ENCODE measurements around the gene POMT2. TPM values are rescaled to one million over a fixed set of nuclear protein-coding genes. Genes with fewer than 3 reads are reported as not detected.

POMT2 gene
- total RNA-seq = 10 to 100 TPM; 10.5 to 16.1 TPM

GRCh38 chr14:77320238-77320935 lies at the start of gene POMT2:
Gene POMT2, minus strand, starts transcription at chr14:77320883. Its CDS starts 202 bp downstream, at chr14:77320681.
- Mint-ChIP-seq H3K27me3 (no peaks in the 10 kb centered on the region), H3K36me3 (ENCODE audit: low read depth) (no peaks in the 10 kb centered on the region), H3K4me1 (peaks cover 25% of the 10 kb centered on the region), H3K9me3 (no peaks in the 10 kb centered on the region), H3K27ac (peak within 1 kb of the TSS; percentile 97), H3K4me3 (peak within 1 kb of the TSS; percentile 93)
- peak; percentile 93 for DNase-seq
- CTCF ChIA-PET = interaction anchor here (1.2 to 3.3 kb wide), 4 partner anchors 18 to 168 kb away, joined by 3 to 28 read pairs (median 10); partner anchors contain the start of genes SAMD15 and TMED8
- POLR2A ChIA-PET = interaction anchor here (0.8 to 4.4 kb wide), 13 partner anchors 8 to 440 kb away, joined by 3 to 39 read pairs (median 3); partner anchors contain the start of genes AHSA1, CIPC, SAMD15 and TMED8

GRCh38 chr14:77369285-77369684 lies 48.6 kb upstream of the POMT2 start:
- DNase-seq = peak; percentile 29
- peaks cover 16% of the 10 kb centered on the region for H3K36me3 Mint-ChIP-seq (ENCODE audit: low read depth)

GRCh38 chr14:77364146-77364545 lies 43.5 kb upstream of the POMT2 start:
- Mint-ChIP-seq H3K27me3 (no peaks in the 10 kb centered on the region), H3K4me1 (peaks cover 16% of the 10 kb centered on the region), H3K9me3 (no peaks in the 10 kb centered on the region), H3K27ac (no peak overlapping the region), H3K36me3 (ENCODE audit: low read depth) (peaks cover 3% of the 10 kb centered on the region), H3K4me3 (no peak overlapping the region)
- CTCF ChIA-PET = no interaction called here
- POLR2A ChIA-PET = interaction anchor here (1.6 kb wide), 1 partner anchor 13 kb away, joined by 5 read pairs; the partner anchor contains the start of genes SAMD15 and TMED8
- no peak for DNase-seq

More at GRCh38 chr14:77369285-77369684, 48.6 kb upstream of the POMT2 start:
- Mint-ChIP-seq H3K27ac (peak overlapping the region; percentile 54), H3K4me3 (no peak overlapping the region), H3K4me1 (peaks cover 38% of the 10 kb centered on the region), H3K9me3 (no peaks in the 10 kb centered on the region), H3K27me3 (no peaks in the 10 kb centered on the region)
- POLR2A ChIA-PET = interaction anchor here (0.8 kb wide), 1 partner anchor 48 kb away, joined by 5 read pairs; the partner anchor contains the start of genes GSTZ1 and POMT2
- CTCF ChIA-PET = no interaction called here

GRCh38 chr14:77359626-77360025 lies 38.9 kb upstream of the POMT2 start:
- POLR2A ChIA-PET = no interaction called here
- H3K4me3 Mint-ChIP-seq = no peak overlapping the region
- DNase-seq = no peak
- H3K4me1 Mint-ChIP-seq = peaks cover 11% of the 10 kb centered on the region
- H3K27ac Mint-ChIP-seq = no peak overlapping the region
- H3K9me3 Mint-ChIP-seq = no peaks in the 10 kb centered on the region
- CTCF ChIA-PET = interaction anchor here (0.8 kb wide), 1 partner anchor 44 kb away, joined by 3 read pairs; no protein-coding TSS in a partner anchor
- H3K27me3 Mint-ChIP-seq = no peaks in the 10 kb centered on the region
- H3K36me3 Mint-ChIP-seq (ENCODE audit: low read depth) = peaks cover 3% of the 10 kb centered on the region

GRCh38 chr14:77356899-77357298 lies 36.2 kb upstream of the POMT2 start:
- Mint-ChIP-seq H3K9me3 (no peaks in the 10 kb centered on the region), H3K4me3 (no peak overlapping the region), H3K36me3 (ENCODE audit: low read depth) (no peaks in the 10 kb centered on the region), H3K27me3 (no peaks in the 10 kb centered on the region), H3K4me1 (peaks cover 8% of the 10 kb centered on the region), H3K27ac (no peak overlapping the region)
- no peak for DNase-seq
- ChIA-PET POLR2A (no interaction called here), CTCF (interaction anchor here (0.5 kb wide), 1 partner anchor 78 kb away, joined by 3 read pairs; no protein-coding TSS in a partner anchor)

- H3K27me3 Mint-ChIP-seq = no peaks in the 10 kb centered on the region
- POLR2A ChIA-PET = no interaction called here
- CTCF ChIA-PET = no interaction called here
- peaks cover 5% of the 10 kb centered on the region for H3K4me1 Mint-ChIP-seq
- H3K4me3 Mint-ChIP-seq = no peak overlapping the region
- no peaks in the 10 kb centered on the region for H3K9me3 Mint-ChIP-seq
- no peak for DNase-seq
- H3K36me3 Mint-ChIP-seq (ENCODE audit: low read depth) = no peaks in the 10 kb centered on the region
- H3K27ac Mint-ChIP-seq = no peak overlapping the region
Observed at GRCh38 chr14:77355811-77356210, 35.1 kb upstream of the POMT2 start.

- Mint-ChIP-seq H3K9me3 (no peaks in the 10 kb centered on the region), H3K4me3 (no peak overlapping the region), H3K27me3 (no peaks in the 10 kb centered on the region), H3K27ac (no peak overlapping the region), H3K36me3 (ENCODE audit: low read depth) (peaks cover 13% of the 10 kb centered on the region), H3K4me1 (no peaks in the 10 kb centered on the region)
- CTCF ChIA-PET = interaction anchor here (0.8 kb wide), 1 partner anchor 23 kb away, joined by 3 read pairs; the partner anchor contains the start of genes SAMD15 and TMED8
- POLR2A ChIA-PET = no interaction called here
- no peak for DNase-seq
Observed at GRCh38 chr14:77353469-77354141, 32.9 kb upstream of the POMT2 start.

- Mint-ChIP-seq H3K9me3 (no peaks in the 10 kb centered on the region), H3K4me3 (no peak overlapping the region), H3K4me1 (no peaks in the 10 kb centered on the region), H3K27ac (no peak overlapping the region), H3K36me3 (ENCODE audit: low read depth) (peaks cover 19% of the 10 kb centered on the region), H3K27me3 (no peaks in the 10 kb centered on the region)
- no peak for DNase-seq
- ChIA-PET CTCF (no interaction called here), POLR2A (no interaction called here)
Observed at GRCh38 chr14:77347751-77348150, 27.1 kb upstream of the POMT2 start.

GRCh38 chr14:77346495-77346894 lies 25.8 kb upstream of the POMT2 start:
- DNase-seq = no peak
- ChIA-PET CTCF (no interaction called here), POLR2A (no interaction called here)
- Mint-ChIP-seq H3K9me3 (no peaks in the 10 kb centered on the region), H3K27me3 (no peaks in the 10 kb centered on the region), H3K27ac (no peak overlapping the region), H3K4me1 (no peaks in the 10 kb centered on the region), H3K4me3 (no peak overlapping the region), H3K36me3 (ENCODE audit: low read depth) (peaks cover 19% of the 10 kb centered on the region)

- Mint-ChIP-seq H3K36me3 (ENCODE audit: low read depth) (peaks cover 15% of the 10 kb centered on the region), H3K4me1 (no peaks in the 10 kb centered on the region), H3K27ac (no peak overlapping the region), H3K27me3 (no peaks in the 10 kb centered on the region), H3K4me3 (no peak overlapping the region), H3K9me3 (no peaks in the 10 kb centered on the region)
- DNase-seq = no peak
- ChIA-PET POLR2A (interaction anchor here (0.6 to 1.2 kb wide), 2 partner anchors 12 to 38 kb away, joined by 3 read pairs; no protein-coding TSS in a partner anchor), CTCF (no interaction called here)
Observed at GRCh38 chr14:77344377-77344996, 23.8 kb upstream of the POMT2 start.

- Mint-ChIP-seq H3K27me3 (no peaks in the 10 kb centered on the region), H3K27ac (no peak overlapping the region), H3K4me3 (no peak overlapping the region), H3K9me3 (no peaks in the 10 kb centered on the region), H3K4me1 (peaks cover 6% of the 10 kb centered on the region), H3K36me3 (ENCODE audit: low read depth) (peaks cover 18% of the 10 kb centered on the region)
- no peak for DNase-seq
- POLR2A ChIA-PET = interaction anchor here (0.6 kb wide), 1 partner anchor 39 kb away, joined by 3 read pairs; no protein-coding TSS in a partner anchor
- CTCF ChIA-PET = interaction anchor here (0.7 kb wide), 1 partner anchor 1242 kb away, joined by 3 read pairs; no protein-coding TSS in a partner anchor
Observed at GRCh38 chr14:77343662-77344061, 23.0 kb upstream of the POMT2 start.

GRCh38 chr14:77342726-77343397 lies 22.2 kb upstream of the POMT2 start:
- Mint-ChIP-seq H3K36me3 (ENCODE audit: low read depth) (peaks cover 18% of the 10 kb centered on the region), H3K27me3 (no peaks in the 10 kb centered on the region), H3K9me3 (no peaks in the 10 kb centered on the region), H3K4me3 (no peak overlapping the region), H3K4me1 (peaks cover 6% of the 10 kb centered on the region), H3K27ac (no peak overlapping the region)
- POLR2A ChIA-PET = no interaction called here
- CTCF ChIA-PET = no interaction called here
- no peak for DNase-seq

All from activated CD4-positive, alpha-beta memory T cell treated with anti-CD3 and anti-CD28 coated beads, Interleukin-2, amount 10 ng/mL, durations not matched to agents 7 days and 5 days (primary cell).